ENCODE results near the gene ZC3H7A.

DNA sequence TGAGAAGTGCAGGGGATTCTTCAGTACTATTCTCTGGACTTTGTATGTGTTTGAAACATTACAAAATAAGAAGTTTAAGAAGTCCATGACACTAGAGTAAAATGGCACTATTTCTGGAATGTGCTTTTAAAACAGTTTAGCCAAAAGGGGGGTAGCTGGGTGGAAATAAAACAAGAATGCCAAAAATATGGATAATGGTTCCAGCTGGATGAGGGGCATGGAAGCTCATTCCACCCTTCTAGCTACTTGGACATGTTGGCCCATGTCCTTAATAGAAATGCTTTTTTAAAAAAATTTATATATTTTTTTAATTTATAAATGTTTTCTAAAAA lies 13.1 kb downstream of the ZC3H7A start:
- TF ChIP-seq, protein P1, sequence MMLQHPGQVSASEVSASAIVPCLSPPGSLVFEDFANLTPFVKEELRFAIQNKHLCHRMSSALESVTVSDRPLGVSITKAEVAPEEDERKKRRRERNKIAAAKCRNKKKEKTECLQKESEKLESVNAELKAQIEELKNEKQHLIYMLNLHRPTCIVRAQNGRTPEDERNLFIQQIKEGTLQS (IDR thresholded peaks at IDR 0.05; ENCODE audit: borderline replicate concordance, extremely low read depth, low read depth, low read length), result no peak
- TF ChIP-seq RBBP5 (conservative IDR thresholded peaks at IDR 0.05), result no peak
- TF ChIP-seq, protein P2, sequence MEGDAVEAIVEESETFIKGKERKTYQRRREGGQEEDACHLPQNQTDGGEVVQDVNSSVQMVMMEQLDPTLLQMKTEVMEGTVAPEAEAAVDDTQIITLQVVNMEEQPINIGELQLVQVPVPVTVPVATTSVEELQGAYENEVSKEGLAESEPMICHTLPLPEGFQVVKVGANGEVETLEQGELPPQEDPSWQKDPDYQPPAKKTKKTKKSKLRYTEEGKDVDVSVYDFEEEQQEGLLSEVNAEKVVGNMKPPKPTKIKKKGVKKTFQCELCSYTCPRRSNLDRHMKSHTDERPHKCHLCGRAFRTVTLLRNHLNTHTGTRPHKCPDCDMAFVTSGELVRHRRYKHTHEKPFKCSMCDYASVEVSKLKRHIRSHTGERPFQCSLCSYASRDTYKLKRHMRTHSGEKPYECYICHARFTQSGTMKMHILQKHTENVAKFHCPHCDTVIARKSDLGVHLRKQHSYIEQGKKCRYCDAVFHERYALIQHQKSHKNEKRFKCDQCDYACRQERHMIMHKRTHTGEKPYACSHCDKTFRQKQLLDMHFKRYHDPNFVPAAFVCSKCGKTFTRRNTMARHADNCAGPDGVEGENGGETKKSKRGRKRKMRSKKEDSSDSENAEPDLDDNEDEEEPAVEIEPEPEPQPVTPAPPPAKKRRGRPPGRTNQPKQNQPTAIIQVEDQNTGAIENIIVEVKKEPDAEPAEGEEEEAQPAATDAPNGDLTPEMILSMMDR (IDR thresholded peaks at IDR 0.05 in 2 of 3, conservative IDR thresholded peaks at IDR 0.05 in 1 of 3; ENCODE audit: control insufficient read depth in 2 of 3, extremely low read depth in 1 of 3, insufficient read depth in 1 of 3, low read depth in 3 of 3, low read length in 3 of 3), result no peak
- TF ChIP-seq HCFC1 (IDR thresholded peaks at IDR 0.05; ENCODE audit: low read length), result no peak
- TF ChIP-seq, protein P3, sequence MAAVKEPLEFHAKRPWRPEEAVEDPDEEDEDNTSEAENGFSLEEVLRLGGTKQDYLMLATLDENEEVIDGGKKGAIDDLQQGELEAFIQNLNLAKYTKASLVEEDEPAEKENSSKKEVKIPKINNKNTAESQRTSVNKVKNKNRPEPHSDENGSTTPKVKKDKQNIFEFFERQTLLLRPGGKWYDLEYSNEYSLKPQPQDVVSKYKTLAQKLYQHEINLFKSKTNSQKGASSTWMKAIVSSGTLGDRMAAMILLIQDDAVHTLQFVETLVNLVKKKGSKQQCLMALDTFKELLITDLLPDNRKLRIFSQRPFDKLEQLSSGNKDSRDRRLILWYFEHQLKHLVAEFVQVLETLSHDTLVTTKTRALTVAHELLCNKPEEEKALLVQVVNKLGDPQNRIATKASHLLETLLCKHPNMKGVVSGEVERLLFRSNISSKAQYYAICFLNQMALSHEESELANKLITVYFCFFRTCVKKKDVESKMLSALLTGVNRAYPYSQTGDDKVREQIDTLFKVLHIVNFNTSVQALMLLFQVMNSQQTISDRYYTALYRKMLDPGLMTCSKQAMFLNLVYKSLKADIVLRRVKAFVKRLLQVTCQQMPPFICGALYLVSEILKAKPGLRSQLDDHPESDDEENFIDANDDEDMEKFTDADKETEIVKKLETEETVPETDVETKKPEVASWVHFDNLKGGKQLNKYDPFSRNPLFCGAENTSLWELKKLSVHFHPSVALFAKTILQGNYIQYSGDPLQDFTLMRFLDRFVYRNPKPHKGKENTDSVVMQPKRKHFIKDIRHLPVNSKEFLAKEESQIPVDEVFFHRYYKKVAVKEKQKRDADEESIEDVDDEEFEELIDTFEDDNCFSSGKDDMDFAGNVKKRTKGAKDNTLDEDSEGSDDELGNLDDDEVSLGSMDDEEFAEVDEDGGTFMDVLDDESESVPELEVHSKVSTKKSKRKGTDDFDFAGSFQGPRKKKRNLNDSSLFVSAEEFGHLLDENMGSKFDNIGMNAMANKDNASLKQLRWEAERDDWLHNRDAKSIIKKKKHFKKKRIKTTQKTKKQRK (IDR thresholded peaks at IDR 0.05; ENCODE audit: low read depth, low read length), result no peak
- no peak for TF ChIP-seq CREM (IDR thresholded peaks at IDR 0.05; ENCODE audit: low read depth)
- TF ChIP-seq, protein P4, sequence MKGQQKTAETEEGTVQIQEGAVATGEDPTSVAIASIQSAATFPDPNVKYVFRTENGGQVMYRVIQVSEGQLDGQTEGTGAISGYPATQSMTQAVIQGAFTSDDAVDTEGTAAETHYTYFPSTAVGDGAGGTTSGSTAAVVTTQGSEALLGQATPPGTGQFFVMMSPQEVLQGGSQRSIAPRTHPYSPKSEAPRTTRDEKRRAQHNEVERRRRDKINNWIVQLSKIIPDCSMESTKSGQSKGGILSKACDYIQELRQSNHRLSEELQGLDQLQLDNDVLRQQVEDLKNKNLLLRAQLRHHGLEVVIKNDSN (IDR thresholded peaks at IDR 0.05; ENCODE audit: borderline replicate concordance, extremely low read length, insufficient read depth, low read depth, low read length), result no peak
- TF ChIP-seq FOS (IDR thresholded peaks at IDR 0.05; ENCODE audit: borderline replicate concordance, extremely low read depth, insufficient read length), result no peak
